Activated CD4-positive, CD25-positive, alpha-beta regulatory T cell treated with anti-CD3 and anti-CD28 coated beads, Interleukin-2, amount 50 U/mL, for 72 hours (primary cell): Measurements from ENCODE around the gene RNF150.
"Not testable (repeated sequence)": the region's sequence is repeated elsewhere in the genome, so short reads cannot be mapped to it uniquely, and the experiment has no call there.

Experiments used
- DNase-seq: peaks from one replicate; pipeline ENCODE4 v3.0.0; 2021

Gene RNF150

DNA sequence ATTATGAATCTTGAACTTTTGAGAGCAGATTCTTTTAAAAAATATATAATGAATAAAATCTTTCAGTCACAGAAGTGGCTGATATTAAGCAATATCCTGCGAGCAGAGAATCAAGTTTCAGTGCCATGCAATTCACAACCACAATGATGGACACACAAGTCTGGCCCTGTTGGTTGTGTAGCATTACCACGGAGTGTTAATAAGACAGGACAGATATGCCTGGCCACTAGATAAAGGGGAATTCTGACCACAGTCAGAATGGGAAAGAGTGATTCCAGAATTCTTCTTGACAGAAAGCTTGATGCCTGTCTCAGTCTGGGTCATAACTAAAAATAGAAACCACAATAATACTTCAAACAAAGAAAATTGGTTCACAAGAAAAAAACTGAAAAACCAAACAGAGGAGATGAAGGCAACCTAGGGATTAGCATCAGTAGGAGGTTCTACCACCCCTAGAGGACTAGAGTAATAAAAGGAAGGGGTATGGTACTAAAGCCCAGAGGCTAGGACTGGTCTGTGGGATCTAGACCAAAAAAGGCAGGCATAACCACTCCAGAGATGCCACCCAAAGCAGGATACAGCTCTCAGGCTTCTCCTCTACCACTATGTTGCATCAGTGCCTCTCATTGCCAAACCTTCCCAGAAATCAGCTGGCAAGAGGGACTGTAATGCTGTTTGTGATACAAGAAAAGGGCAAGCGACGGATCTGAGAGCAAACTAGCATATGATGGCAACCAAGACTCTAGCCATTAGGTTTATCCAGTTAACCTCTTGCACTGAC lies 59.0 kb downstream of the RNF150 start:
- DNase-seq, result no peak

DNA sequence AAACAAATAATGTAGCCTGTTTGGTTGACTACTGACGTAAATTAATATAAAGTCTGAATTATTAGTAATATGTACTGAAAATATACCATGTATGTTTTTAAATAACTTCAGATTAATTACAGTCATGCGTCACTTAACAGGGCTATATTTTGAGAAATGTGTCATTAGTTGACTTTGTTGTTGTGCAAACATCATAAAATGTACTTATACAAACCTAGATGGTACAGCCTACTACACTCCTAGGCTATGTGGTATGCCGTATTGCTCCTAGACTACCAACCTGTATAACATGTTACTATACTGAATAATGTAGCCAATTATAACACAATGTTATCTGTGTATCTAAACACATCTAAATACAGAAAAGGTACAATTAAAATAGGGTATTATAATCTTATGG lies 66.6 kb downstream of the RNF150 start:
- no peak for DNase-seq

DNA sequence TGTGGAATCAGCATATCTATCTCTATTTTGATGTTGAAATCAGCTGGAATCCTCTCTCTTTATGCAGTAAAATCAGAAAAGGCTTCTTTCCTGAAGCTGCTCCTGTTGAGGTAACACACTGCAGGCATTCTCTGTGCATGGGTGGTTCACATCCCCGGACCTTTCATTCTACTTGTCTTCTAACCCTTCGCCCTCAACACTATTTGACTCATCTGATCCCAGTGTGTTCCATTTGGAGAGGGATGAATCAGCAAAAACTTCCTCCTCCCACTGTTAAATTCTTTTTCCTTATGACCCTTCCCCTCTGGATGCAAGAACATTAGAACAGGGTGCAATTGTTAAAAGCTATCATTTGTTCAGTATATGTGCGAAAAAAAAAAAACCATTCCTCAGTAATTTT lies 67.4 kb downstream of the RNF150 start:
- no peak for DNase-seq

DNA sequence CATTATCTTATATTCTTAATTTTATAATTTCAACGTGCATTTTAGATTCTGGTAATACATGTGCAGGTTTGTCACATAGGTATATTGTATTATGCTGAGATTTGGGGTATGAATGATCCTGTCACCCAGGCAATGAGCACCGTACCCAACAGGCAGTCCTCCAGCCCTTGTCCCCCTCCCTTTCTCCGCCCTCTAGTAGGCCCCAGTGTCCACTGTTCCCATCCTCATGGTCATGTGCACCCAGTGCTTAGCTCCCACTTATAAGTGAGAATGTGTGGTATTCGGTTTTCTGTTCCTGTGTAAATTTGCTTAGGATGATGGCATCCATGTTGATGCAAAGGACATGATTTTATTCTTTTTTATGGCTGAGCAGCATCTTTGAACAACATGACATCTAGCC lies 70.6 kb downstream of the RNF150 start:
- DNase-seq, result no peak

DNA sequence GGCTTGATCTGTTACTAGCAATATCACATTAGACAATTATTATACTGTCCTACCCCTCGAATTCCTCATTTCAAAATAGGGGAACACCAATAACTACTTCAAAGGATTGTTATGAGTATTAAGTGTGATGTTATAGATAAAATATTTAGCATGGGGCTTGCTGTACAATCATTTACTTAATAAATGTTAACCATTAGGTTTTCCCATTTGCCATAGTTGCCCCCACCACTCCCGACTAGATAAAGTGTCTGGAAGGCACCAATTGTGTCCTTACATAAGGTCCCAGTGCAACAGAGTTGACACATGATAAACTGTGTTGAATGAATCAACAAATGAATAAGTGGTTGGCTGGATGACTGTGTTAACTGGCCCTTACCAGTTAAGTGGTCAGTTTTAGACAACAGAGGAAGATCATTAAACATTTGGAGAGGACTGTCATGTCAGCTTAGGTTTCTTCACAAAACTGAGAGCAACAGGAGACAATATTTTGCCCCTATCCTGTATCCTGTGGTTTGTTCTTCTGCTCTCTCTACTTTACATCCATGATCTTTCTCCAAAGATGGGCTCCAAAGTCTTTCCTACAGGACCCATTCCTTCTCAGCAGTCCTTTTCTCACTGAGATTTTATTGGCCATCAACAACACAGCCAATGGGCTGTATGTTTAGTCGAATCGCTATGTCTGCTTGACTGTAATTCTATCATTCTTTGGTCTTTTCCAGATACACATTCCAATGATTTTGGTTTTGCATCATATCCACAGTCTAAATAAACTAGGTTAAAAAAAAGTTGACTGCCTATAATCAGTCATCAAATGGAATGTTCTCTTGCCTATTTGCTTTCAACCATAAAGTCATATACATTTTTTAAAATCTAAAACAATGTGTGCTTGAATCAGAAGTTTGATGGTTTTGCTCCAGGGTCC lies 74.4 kb downstream of the RNF150 start:
- no peak for DNase-seq

DNA sequence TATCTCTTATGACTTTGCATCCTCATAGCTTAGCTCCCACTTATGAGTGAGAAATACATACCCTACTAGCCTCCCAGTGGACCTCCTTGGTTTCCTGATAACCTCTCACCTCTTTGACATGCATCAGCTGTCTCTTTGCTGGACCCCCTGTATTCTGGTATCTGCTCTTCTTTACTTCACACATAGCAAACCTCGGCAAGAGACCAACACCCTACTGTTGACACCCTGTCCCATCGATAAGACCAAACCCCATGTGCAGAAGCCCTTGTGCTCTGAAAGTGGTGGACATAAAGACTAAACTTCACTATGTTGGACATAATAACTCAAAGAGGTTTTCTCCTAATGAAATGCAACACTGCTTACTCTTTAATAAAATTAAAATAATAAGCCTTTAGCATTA lies 75.7 kb downstream of the RNF150 start:
- DNase-seq, result no peak

- DNase-seq, result no peak
These were observed 76.8 kb downstream of the RNF150 start for GRCh38 chr4:141056473-141056872.

DNA sequence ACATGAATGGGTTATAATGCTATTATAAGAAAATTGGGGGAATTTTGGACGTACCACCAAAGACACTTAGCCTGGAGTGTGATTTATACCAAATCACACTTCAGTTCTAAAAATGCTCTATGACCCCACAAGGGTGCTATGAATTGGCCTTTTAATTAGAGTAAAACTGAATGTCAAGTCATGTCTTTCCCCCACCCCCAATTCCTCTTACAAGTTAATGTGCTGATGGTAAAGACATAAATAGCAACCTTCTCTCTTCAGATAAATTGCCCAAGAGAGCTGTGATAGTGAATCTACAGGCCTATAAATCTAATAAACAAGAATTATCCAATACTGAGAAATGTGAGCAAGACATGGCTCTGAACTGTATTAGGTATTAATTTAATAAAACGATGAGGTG lies 78.8 kb downstream of the RNF150 start:
- DNase-seq, result no peak

DNA sequence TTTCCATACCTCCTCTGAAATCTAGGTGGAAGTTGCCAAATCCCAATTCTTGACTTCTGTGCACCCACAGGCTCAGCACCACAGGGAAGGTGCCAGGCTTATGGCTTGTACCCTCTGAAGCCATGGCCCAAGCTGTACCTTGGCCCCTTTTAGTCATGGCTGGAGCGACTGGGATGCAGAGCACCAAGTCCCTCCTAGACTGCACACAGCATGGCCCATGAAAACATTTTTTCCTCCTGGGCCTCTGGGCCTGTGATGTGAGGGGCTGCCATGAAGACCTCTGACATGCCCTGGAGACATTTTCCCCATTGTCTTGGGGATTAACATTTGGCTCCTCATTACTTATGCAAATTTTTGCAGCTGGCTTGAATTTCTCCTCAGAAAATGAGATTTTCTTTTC lies 82.3 kb downstream of the RNF150 start:
- DNase-seq, result not testable (repeated sequence)

GRCh38 chr4:141047228-141047884 lies 85.9 kb downstream of the RNF150 start:
- DNase-seq, result no peak

DNA sequence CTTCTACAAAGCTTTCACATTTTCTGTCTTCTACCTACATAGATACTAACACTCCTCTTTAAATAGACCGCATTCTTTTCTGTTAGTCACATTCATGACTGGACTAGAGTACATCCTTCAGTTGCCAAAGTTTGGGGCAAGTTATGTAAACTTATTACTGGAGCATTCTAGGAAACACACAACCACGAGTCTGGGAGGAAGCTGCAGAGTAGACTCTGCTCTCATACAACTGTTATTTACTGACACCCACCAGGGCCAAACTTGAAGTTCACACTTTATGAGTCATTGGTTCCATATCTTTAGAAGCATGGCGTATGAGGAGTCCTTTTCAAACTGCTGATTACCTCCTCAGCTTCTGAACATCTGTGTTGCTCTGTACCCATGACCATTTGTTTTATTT lies 87.0 kb downstream of the RNF150 start:
- DNase-seq, result no peak

GRCh38 chr4:141045848-141046247 lies 87.4 kb downstream of the RNF150 start:
- no peak for DNase-seq

DNA sequence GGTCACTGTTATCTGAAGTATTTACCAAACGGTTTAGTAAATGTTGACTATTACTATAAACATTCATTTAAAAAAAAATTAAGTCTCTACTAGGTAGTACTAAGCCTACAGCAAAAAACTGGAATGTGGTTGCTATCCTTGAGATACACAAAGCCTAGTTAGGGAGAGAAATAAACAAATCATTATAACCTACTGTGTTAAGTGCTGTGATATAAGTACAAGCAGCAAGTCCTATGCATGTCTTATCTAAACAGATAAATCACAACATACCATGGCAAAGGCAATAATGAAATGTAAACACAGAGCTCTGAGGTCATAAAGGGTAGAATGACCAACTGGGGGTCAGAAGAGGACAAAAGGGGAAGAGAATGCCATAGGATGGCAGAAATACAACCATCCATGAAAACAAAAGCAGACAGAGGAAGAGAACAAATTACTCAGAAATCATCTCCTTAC lies 92.2 kb downstream of the RNF150 start:
- no peak for DNase-seq

DNA sequence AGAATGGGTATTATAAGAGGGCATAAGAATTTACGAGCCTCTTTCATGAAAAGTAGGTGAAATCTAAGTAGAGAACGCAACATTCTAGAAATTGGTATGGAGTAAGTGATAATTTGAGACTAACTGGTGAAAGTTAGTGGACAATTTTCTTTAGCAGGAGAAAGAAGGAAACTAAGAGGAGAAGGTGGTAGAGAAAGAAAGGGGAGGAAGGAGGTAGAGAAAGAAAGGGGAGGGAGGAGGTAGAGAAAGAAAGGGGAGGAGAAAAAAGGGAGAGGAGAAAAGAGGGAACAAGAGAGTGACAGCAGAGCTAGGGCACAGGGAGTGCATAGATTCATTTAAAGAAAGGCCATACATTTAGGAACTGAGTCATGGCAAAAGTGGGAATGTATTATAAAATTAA lies 94.1 kb downstream of the RNF150 start:
- no peak for DNase-seq

DNA sequence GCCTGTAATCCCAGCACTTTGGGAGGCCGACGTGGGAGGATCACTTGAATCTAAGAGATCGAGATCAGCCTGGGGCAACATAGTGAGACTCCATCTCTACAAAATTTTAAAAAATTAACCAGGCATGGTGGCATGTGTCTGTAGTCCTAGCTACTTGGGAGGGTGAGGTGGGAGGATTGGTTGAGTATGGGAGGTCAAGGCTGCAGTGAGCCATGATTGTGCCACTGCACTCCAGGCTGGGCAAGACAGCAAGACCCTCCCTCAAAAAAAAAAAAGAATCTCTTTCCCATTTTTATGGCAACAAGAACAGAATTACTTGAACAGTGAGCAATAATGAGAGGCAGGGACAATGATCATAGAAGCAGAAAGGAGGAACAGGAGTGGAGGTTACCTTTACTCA lies 94.8 kb downstream of the RNF150 start:
- no peak for DNase-seq

GRCh38 chr4:141037446-141037845 lies 95.8 kb downstream of the RNF150 start:
- DNase-seq, result no peak

GRCh38 chr4:141036786-141037185 lies 96.5 kb downstream of the RNF150 start:
- DNase-seq, result no peak

- no peak for DNase-seq
These were observed 97.3 kb downstream of the RNF150 start for GRCh38 chr4:141035920-141036319.

DNA sequence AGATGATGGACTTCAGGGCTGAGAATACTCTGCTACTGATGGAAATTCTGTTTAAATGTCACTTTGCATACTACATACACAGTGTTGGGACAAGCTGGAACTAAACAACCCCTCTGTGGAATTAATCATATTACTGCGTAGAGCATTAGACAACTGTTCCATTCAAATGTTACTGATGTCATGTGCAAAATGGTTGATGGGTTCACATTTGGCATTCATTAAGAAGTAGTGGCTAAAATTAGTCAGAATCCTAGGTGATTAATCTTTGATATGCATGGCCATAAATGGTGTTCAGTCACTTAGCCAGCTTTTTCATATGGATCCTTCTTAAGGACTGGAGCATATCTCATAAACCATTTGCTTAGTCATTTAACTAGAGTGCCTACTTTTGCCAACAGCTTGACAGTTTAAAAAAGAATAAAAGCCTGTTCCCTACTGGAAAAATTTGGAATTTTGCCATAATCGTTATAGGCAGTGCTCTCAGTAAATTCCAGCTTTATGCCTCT lies 105.2 kb downstream of the RNF150 start:
- DNase-seq, result no peak

GRCh38 chr4:141027421-141027820 lies 105.8 kb downstream of the RNF150 start:
- DNase-seq, result no peak

- no peak for DNase-seq
These were observed 106.4 kb downstream of the RNF150 start for GRCh38 chr4:141026900-141027299.

GRCh38 chr4:141023051-141023450 lies 110.2 kb downstream of the RNF150 start:
- DNase-seq, result no peak

- DNase-seq, result no peak
These were observed 111.1 kb downstream of the RNF150 start for GRCh38 chr4:141022111-141022695.
